Cardiac ventricle fibroblast (primary cell): ENCODE measurements around the gene CEMIP2. TPM values are rescaled to one million over a fixed set of nuclear protein-coding genes. Genes with fewer than 3 reads are reported as not detected.

Source experiments
- total RNA-seq: library from RNA; depleted of rRNA; stranded (reverse); fragments of >200 nt; gene quantifications from 2 replicates; pipeline ENCODE4 v1.2.3, GENCODE V29; 2015

The CEMIP2 gene
- 12.6 and 15.3 TPM in 2 replicates for total RNA-seq

DNA sequence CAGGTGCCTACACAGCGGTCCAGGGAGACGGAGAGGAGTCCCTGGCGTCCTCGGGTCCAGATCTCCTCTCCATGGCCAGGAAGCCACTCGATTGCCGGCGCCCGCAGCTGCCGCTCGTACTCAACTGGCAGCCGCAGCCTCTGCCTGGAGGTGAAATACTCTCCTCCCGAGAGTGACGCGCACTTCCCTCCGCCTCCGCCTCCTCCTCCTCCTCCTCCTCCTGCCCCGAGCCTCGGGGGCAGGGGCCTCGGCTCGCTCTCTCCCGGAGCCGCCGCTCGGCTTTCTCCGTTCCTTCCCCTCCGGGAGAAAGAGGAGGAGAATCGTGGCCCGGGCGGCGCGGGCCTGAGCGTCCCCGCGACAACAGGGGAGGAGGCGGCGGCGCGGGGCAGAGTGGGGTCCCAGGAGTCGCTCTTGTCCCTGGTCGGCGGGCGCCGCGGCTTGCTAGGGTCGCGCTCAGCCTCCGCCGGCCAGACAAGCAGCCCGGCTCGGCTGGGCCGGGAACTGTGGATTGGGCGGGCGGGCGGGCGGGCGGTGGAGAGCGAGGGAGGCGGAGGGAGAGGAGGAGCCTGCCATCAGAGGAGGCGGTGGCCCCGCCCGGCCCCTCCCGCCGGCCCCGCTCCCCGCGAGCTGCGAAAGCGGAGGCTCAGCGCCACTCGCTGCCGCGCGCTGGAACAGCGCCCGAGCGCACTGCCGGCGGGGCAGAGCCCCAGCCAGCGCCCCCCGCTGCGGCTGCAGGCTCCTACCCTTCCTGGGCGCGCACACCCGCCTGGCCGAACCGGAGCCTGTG is at the start of gene CEMIP2:
Gene CEMIP2 (minus strand): TSS at position 126 of the 787 bp plus-strand sequence. CDS start 18,140 bp downstream, outside the sequence.

Other genes with a start within 250 kb of the CEMIP2 start
- gene ABHD17B, start 142.7 kb upstream of the CEMIP2 start, total RNA-seq, result 9.3 and 10.5 TPM in 2 replicates
- gene C9orf85, start 143.1 kb upstream of the CEMIP2 start, total RNA-seq, result 12.1 and 15.9 TPM in 2 replicates